ENCODE data around the gene ANKRD49.

The ANKRD49 gene

GRCh38 chr11:94544646-94545263 is 51.0 kb downstream of the ANKRD49 start:
- DNase-seq (ENCODE audit: low spot score): no peak

- DNase-seq (ENCODE audit: low spot score): no peak
Observed at GRCh38 chr11:94545264-94546161, 51.7 kb downstream of the ANKRD49 start.

GRCh38 chr11:94546162-94546470 is 52.3 kb downstream of the ANKRD49 start:
- peak; percentile 40 for DNase-seq (ENCODE audit: low spot score)

- DNase-seq (ENCODE audit: low spot score): peak; percentile 42
Observed at GRCh38 chr11:94546886-94547285, 53.1 kb downstream of the ANKRD49 start.

- DNase-seq (ENCODE audit: low spot score): peak; percentile 34
Observed at GRCh38 chr11:94549146-94549545, 55.4 kb downstream of the ANKRD49 start.

Data from cerebellar cortex (tissue), 1 donor.